ENCODE measurements around the gene TAOK1. TPM values are rescaled to one million over a fixed set of nuclear protein-coding genes. Genes with fewer than 3 reads are reported as not detected.

The TAOK1 gene
- total RNA-seq, 1 donor from 2014 or later = 42.2 TPM

GRCh38 chr17:29565643-29566472 is 175.7 kb downstream of the TAOK1 start:
- DNase-seq (ENCODE audit: extremely low spot score in 2 of 2) = peak in 1 of 2 donors; percentile 85
- Histone ChIP-seq H3K9me3 (no peaks in the 10 kb centered on the region), H3K27ac (peak overlapping the region; percentile 91), H3K36me3 (peaks cover 0 to 8% of the 10 kb centered on the region in 2 donors), H3K27me3 (no peaks in the 10 kb centered on the region), H3K4me3 (peak overlapping the region; percentile 71 to 83), H3K4me1 (peaks cover 32% of the 10 kb centered on the region)
- intact Hi-C loops (cut with DNase I) = no loop called here
- TF ChIP-seq POLR2AphosphoS5 (IDR thresholded peaks at IDR 0.05; ENCODE audit: insufficient read depth in 1 of 2, low read depth in 1 of 2) (peak in 1 of 2 donors; percentile 31), CTCF (IDR thresholded peaks at IDR 0.05) (no peak), POLR2A (IDR thresholded peaks at IDR 0.05) (no peak)

- H3K27me3 ChIP-seq = no peaks in the 10 kb centered on the region
- peak in 1 of 2 donors; percentile 87 for DNase-seq (ENCODE audit: extremely low spot score in 2 of 2)
- TF ChIP-seq POLR2AphosphoS5 (IDR thresholded peaks at IDR 0.05; ENCODE audit: insufficient read depth in 1 of 2, low read depth in 1 of 2) = no peak
- TF ChIP-seq CTCF (IDR thresholded peaks at IDR 0.05) = peak in 1 of 3 experiments; percentile 10
- peak within 1 kb of the TSS; percentile 91 for H3K27ac ChIP-seq
- no peaks in the 10 kb centered on the region for H3K9me3 ChIP-seq
- peaks cover 38% of the 10 kb centered on the region for H3K4me1 ChIP-seq
- intact Hi-C loops (cut with DNase I) = no loop called here
- peaks cover 0 to 8% of the 10 kb centered on the region in 2 donors for H3K36me3 ChIP-seq
- H3K4me3 ChIP-seq = peak within 1 kb of the TSS; percentile 71 to 83
Observed at GRCh38 chr17:29566473-29567303, 176.5 kb downstream of the TAOK1 start, which contains the start of gene ABHD15. Gene ABHD15, minus strand, starts transcription at chr17:29567037. Its CDS starts 71 bp downstream, at chr17:29566966.

GRCh38 chr17:29567304-29567553 is 177.1 kb downstream of the TAOK1 start:
- Histone ChIP-seq H3K27me3 (no peaks in the 10 kb centered on the region), H3K36me3 (peaks cover 0 to 2% of the 10 kb centered on the region in 2 donors), H3K4me3 (peak overlapping the region; percentile 71 to 83), H3K4me1 (peaks cover 43% of the 10 kb centered on the region), H3K9me3 (no peaks in the 10 kb centered on the region), H3K27ac (peak overlapping the region; percentile 91)
- no peak for DNase-seq (ENCODE audit: extremely low spot score in 2 of 2)
- no peak for TF ChIP-seq CTCF (IDR thresholded peaks at IDR 0.05)
- TF ChIP-seq POLR2AphosphoS5 (IDR thresholded peaks at IDR 0.05; ENCODE audit: insufficient read depth in 1 of 2, low read depth in 1 of 2) = no peak
- TF ChIP-seq POLR2A (IDR thresholded peaks at IDR 0.05) = no peak
- intact Hi-C loops (cut with DNase I) = no loop called here

- Histone ChIP-seq H3K4me1 (peaks cover 48% of the 10 kb centered on the region), H3K4me3 (peak overlapping the region; percentile 71 to 83), H3K27ac (peak overlapping the region; percentile 91), H3K9me3 (no peaks in the 10 kb centered on the region), H3K27me3 (no peaks in the 10 kb centered on the region), H3K36me3 (no peaks in the 10 kb centered on the region)
- peak in 1 of 2 donors; percentile 88 for DNase-seq (ENCODE audit: extremely low spot score in 2 of 2)
- intact Hi-C loops (cut with DNase I) = no loop called here
- TF ChIP-seq CTCF (IDR thresholded peaks at IDR 0.05) = peak in 1 of 3 experiments; percentile 17
- TF ChIP-seq POLR2A (IDR thresholded peaks at IDR 0.05) = no peak
- TF ChIP-seq POLR2AphosphoS5 (IDR thresholded peaks at IDR 0.05; ENCODE audit: insufficient read depth in 1 of 2, low read depth in 1 of 2) = no peak
Observed at GRCh38 chr17:29567554-29568330, 177.6 kb downstream of the TAOK1 start.
